Spleen (tissue), 11 donors: Measurements from ENCODE around the gene SUSD2. TPM values are rescaled to one million over a fixed set of nuclear protein-coding genes. Genes with fewer than 3 reads are reported as not detected.

Experiments
- DNase-seq: peaks from one replicate; pipeline ENCODE4 v3.0.0-alpha.2; 2020
- H3K27ac ChIP-seq, 8 donors: fragments of 200-600 bp; sonication (generic) in 7 of 8; 1 replicate in 4 of 8; 2 replicates in 4 of 8; pipeline versions ENCODE4 v1.5.0 to v1.8.0; 2016 to 2021; ENCODE audit warnings: inconsistent platforms in 4 of 8, mild to moderate bottlenecking in 4 of 8, moderate library complexity in 1 of 8
- H3K27me3 ChIP-seq, 7 donors: fragments of 200-600 bp; sonication (generic) in 6 of 7; replicated peaks in 1 of 7; 1 replicate in 4 of 7; 2 replicates in 3 of 7; pipeline versions ENCODE4 v1.5.0 to v1.8.0; 2016 to 2021; ENCODE audit warnings: inconsistent platforms in 3 of 7, mild to moderate bottlenecking in 1 of 7
- H3K36me3 ChIP-seq, 6 donors: fragments of 200-600 bp; sonication (generic) in 5 of 6; 1 replicate in 4 of 6; 2 replicates in 2 of 6; pipeline versions ENCODE4 v1.5.0 to v1.8.0; 2016 to 2021; ENCODE audit warnings: inconsistent platforms in 2 of 6
- H3K4me1 ChIP-seq, 6 donors: fragments of 200-600 bp; sonication (generic) in 5 of 6; 1 replicate in 3 of 6; 2 replicates in 3 of 6; pipeline versions ENCODE4 v1.5.0 to v1.8.0; 2016 to 2021; ENCODE audit warnings: inconsistent platforms in 3 of 6
- H3K4me3 ChIP-seq, 8 donors: fragments of 200-600 bp; sonication (generic) in 7 of 8; 1 replicate in 4 of 8; 2 replicates in 4 of 8; pipeline versions ENCODE4 v1.5.0 to v1.8.0; 2016 to 2021; ENCODE audit warnings: inconsistent platforms in 4 of 8, mild to moderate bottlenecking in 4 of 8, moderate library complexity in 2 of 8
- H3K9me3 ChIP-seq, 8 donors: fragments of 200-600 bp; sonication (generic) in 7 of 8; 1 replicate in 4 of 8; 2 replicates in 4 of 8; pipeline versions ENCODE4 v1.5.0 to v1.8.0; 2016 to 2021; ENCODE audit warnings: inconsistent platforms in 4 of 8
- CTCF ChIP-seq, 11 experiments: fragments of 200-600 bp in 7 of 11; fragments of 450-650 bp in 4 of 11; sonication (generic) in 4 of 11; IDR thresholded peaks in 8 of 11; conservative IDR thresholded peaks in 3 of 11; 1 replicate in 7 of 11; 2 replicates in 4 of 11; pipeline versions ENCODE4 v1.4.0 to v1.8.0; 2016 to 2021; ENCODE audit warnings: antibody characterized with exemption in 11 of 11, inconsistent platforms in 4 of 11, mild to moderate bottlenecking in 1 of 11
- POLR2A ChIP-seq, 3 donors: fragments of 450-650 bp; IDR thresholded peaks; one replicate each; pipeline ENCODE4 v1.5.1; 2017; ENCODE audit warnings: antibody characterized with exemption in 3 of 3, mild to moderate bottlenecking in 1 of 3
- POLR2AphosphoS5 ChIP-seq, 3 donors: sonication (generic); formaldehyde crosslinking; IDR thresholded peaks; one replicate each; pipeline ENCODE4 v1.5.1; 2017; ENCODE audit warnings: antibody characterized with exemption in 3 of 3
- WGBS, 5 donors: extraction: QIAGEN DNeasy Blood & Tissue Kit in 3 of 5; methylation state at CpG; one replicate each; pipeline versions ENCODE4 v1.1.5 to v1.1.7; 2013 to 2018; 5-methylcytosine and 5-hydroxymethylcytosine counted together
- intact Hi-C: fragments of 100-400 bp; cut with DNase I; formaldehyde crosslinking; loops from one replicate; pipeline ENCODE4 v1.15.0; 2023; ENCODE audit warnings: low total_unique reads
- polyA plus RNA-seq, 3 donors: library from polyadenylated mRNA; stranded (reverse); fragments of 200-250 nt; gene quantifications; one replicate each; pipeline ENCODE4 v1.2.1, GENCODE V29; 2013
- total RNA-seq, 7 donors: library from RNA; depleted of rRNA in 3 of 7; stranded (reverse); fragments of >200 nt in 3 of 7; fragmentation: NEBNext Ultra II Directional in 4 of 7; extraction: Animal tissue kit (Norgen Biotek cat#: 25700) in 4 of 7; gene quantifications; one replicate each; pipeline versions ENCODE4 v1.1.0 to v1.2.1, GENCODE V29; 2016 to 2021
- donor health status: healthy with polysubstance abuse.
- donor health status: DM: no; HTN: no; CAD: no; lungs with moderate emphysema.
- donor health status: DM: no; HTN: no; CAD: no.
- donor health status: Bipolar disorder and iron deficiency.
- donor health status: healthy.
- donor health status: DM: no; HTN: no; CAD: no.
- donor health status: DM: yes; HTN: yes; CAD: no.

SUSD2 gene
- total and polyA plus RNA-seq, 10 donors: 1.4 to 9.0 (median 3.4) TPM

- DNase-seq: no peak
Measured at GRCh38 chr22:24170188-24170587, 11.1 kb upstream of the SUSD2 start.

GRCh38 chr22:24170632-24171031 is 10.7 kb upstream of the SUSD2 start:
- peaks cover 0 to 12% (median 0%) of the 10 kb centered on the region in 6 donors for H3K4me1 ChIP-seq
- H3K9me3 ChIP-seq: no peaks in the 10 kb centered on the region
- no peak overlapping the region for H3K27ac ChIP-seq
- no peak for DNase-seq
- WGBS, 5 donors: 90 to 100% (median 90%) methylated on average over 1 to 5 of the region's 5 CpGs
- no peak overlapping the region for H3K4me3 ChIP-seq
- H3K27me3 ChIP-seq: no peaks in the 10 kb centered on the region
- peaks cover 2 to 100% (median 90%) of the 10 kb centered on the region in 6 donors for H3K36me3 ChIP-seq
- intact Hi-C loops: no loop called here
- TF ChIP-seq POLR2AphosphoS5 (IDR thresholded peaks at IDR 0.05) (peak in 1 of 3 donors; percentile 1), CTCF (IDR thresholded peaks at IDR 0.05 in 8 of 11, conservative IDR thresholded peaks at IDR 0.05 in 3 of 11) (no peak)

More at GRCh38 chr22:24170188-24170587, 11.1 kb upstream of the SUSD2 start:
- intact Hi-C loops: no loop called here
- TF ChIP-seq CTCF (IDR thresholded peaks at IDR 0.05 in 8 of 11, conservative IDR thresholded peaks at IDR 0.05 in 3 of 11) (no peak), POLR2AphosphoS5 (IDR thresholded peaks at IDR 0.05) (peak in 1 of 3 donors; percentile 33)
- Histone ChIP-seq H3K4me3 (no peak overlapping the region), H3K4me1 (peaks cover 0 to 11% (median 0%) of the 10 kb centered on the region in 6 donors), H3K27ac (no peak overlapping the region), H3K27me3 (no peaks in the 10 kb centered on the region), H3K9me3 (no peaks in the 10 kb centered on the region), H3K36me3 (peaks cover 2 to 100% (median 90%) of the 10 kb centered on the region in 6 donors)
- 84 to 90% (median 88%) methylated on average over 9 to 12 of the region's 12 CpGs for WGBS, 5 donors

GRCh38 chr22:24171822-24172221 is 9.5 kb upstream of the SUSD2 start:
- Histone ChIP-seq H3K27ac (no peak overlapping the region), H3K4me1 (peaks cover 0 to 12% (median 0%) of the 10 kb centered on the region in 6 donors), H3K36me3 (peaks cover 0 to 100% (median 90%) of the 10 kb centered on the region in 6 donors), H3K9me3 (no peaks in the 10 kb centered on the region), H3K27me3 (no peaks in the 10 kb centered on the region), H3K4me3 (no peak overlapping the region)
- 95 to 98% (median 96%) methylated on average over 5 to 12 of the region's 12 CpGs for whole genome bisulfite sequencing, 5 donors
- intact Hi-C loops: no loop called here
- no peak for DNase-seq
- peak in 1 of 3 donors; percentile 29 for TF ChIP-seq POLR2AphosphoS5 (IDR thresholded peaks at IDR 0.05)
- TF ChIP-seq CTCF (IDR thresholded peaks at IDR 0.05 in 8 of 11, conservative IDR thresholded peaks at IDR 0.05 in 3 of 11): no peak
- no peak for TF ChIP-seq POLR2A (IDR thresholded peaks at IDR 0.05)

- Histone ChIP-seq H3K27me3 (no peaks in the 10 kb centered on the region), H3K4me1 (peaks cover 0 to 11% (median under 1%) of the 10 kb centered on the region in 6 donors), H3K27ac (peak overlapping the region in 2 of 8 donors; percentile 24 to 58), H3K36me3 (peaks cover 0 to 100% (median 80%) of the 10 kb centered on the region in 6 donors), H3K9me3 (no peaks in the 10 kb centered on the region), H3K4me3 (no peak overlapping the region)
- no peak for TF ChIP-seq POLR2A (IDR thresholded peaks at IDR 0.05)
- peak; percentile 47 to 69 (median 61) for TF ChIP-seq POLR2AphosphoS5 (IDR thresholded peaks at IDR 0.05)
- TF ChIP-seq CTCF (IDR thresholded peaks at IDR 0.05 in 8 of 11, conservative IDR thresholded peaks at IDR 0.05 in 3 of 11): peak; percentile 69 to 92 (median 84)
- DNase-seq: peak; percentile 93
- WGBS, 5 donors: 44 to 73% (median 67%) methylated on average over 10 to 11 of the region's 11 CpGs
- intact Hi-C loops: no loop called here
Measured at GRCh38 chr22:24175160-24175808, 6.0 kb upstream of the SUSD2 start.
